DMS114 treated with DMSO at 0.1 percent for 48 hours (cell line): ENCODE results near the gene TEX26.
"Not testable (repeated sequence)": the region's sequence is repeated elsewhere in the genome, so short reads cannot be mapped to it uniquely, and the experiment has no call there.

ENCODE experiments used
- DNase-seq: peaks from one replicate; lab custom pipeline; 2025; ENCODE audit not compliant: unreplicated experiment; lab: John Stamatoyannopoulos, UW

Gene TEX26

DNA sequence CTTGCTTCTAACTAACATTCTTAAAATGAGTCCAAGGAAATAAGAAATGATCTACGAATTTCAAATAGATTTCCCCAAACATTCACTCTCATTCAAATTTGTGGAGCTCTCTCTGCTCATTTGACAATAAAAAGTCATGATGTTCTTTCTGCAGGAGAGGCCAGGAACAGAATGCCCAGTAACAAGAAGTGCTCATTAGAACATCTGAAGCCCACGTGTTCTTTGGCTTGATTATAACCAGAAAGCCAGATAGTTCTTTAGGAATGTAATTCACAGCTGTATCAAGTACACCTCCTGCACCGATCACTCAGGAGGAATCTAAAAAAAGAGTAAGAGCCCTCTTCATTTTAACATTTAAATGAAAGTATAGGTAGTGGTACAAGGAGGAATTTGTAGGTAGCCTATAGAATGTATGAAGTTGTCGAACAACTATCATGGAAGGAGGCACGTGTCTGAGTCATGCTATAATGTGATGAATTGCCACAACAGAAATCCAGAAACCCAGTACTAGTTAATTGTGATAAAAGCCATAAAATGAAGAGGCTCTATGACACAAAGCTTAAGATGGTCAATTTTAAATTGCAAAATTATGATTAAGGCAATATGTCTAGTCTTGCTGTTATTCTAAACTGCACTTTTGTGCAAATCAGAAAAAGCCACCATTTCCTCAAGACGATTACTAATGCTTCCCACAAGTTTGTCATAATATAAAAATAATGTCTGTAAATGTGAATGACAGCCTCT, 13.6 kb upstream of the TEX26 start:
- no peak for DNase-seq

DNA sequence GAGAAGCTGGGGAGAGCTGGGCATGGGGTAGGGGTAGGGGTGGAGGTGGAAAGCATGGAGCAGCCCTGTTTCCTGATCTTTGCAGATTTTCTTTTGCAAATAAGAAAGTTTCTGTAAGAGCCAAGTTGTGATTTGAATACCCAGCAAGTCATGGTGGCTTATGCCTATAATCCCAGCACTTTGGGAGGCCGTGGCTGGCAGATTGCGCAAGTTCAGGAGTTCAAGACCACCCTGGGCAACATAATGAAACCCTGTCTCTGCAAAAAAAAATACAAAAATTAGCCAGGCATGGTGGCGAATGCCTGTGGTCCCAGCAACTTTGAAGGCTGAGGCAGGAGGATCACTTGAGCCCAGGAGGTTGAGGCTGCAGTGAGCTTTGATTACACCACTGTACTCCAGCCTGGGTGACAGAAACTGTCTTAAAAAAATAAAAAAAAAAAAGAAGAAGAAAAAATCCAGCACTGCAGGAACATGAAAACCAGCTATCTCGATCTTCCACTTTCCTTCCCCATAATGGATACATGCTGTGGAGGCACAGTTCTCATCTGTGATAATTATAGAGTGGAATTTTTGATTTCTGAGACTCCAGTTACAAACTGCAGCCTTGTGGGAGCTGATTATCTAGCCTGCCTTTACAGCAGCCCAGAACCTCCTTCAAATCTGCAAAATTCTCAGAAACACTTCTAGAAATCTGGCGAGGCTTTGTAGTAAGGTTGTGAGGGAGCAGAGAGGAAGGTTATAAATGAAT, 12.1 kb upstream of the TEX26 start:
- no peak for DNase-seq

DNA sequence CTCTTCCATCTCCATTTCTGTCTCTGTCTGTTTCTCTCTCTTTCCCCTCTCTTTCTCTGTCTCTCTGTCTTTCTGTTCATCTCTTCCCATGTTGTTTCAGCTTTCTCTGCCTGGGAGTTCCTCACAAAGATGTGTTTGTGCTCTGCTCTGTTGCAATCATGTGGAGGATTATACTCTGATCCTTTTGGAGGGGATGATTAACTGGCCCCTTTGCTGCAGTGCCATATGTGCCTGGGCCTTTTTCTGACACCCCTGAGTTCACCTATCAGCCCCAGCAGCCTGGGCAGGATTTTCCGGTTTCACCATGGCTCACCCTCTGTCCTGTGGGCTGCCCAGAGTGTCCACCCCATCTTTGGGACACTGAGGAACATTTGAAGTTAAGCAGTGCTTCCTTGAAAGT, 9.0 kb upstream of the TEX26 start:
- no peak for DNase-seq

DNA sequence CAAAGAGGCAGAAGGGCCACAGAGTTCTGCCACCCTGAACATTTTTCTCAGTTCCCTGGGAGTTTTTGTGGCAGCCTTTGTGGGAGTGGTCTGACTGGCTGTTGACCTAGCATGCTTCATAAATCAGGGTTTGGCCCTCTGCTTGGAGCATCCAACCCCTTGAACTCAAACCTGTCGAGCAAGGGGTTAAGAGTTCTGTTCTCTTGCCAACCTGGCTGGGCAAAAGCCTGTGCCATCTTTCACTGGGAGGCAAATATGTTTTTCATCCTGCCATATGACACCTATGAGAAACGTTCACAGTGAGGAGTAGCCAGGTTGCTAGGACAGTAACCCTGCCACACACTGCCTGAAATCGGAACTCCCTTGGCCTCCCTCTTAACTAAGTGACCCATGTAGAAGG, 7.7 kb upstream of the TEX26 start:
- no peak for DNase-seq

DNA sequence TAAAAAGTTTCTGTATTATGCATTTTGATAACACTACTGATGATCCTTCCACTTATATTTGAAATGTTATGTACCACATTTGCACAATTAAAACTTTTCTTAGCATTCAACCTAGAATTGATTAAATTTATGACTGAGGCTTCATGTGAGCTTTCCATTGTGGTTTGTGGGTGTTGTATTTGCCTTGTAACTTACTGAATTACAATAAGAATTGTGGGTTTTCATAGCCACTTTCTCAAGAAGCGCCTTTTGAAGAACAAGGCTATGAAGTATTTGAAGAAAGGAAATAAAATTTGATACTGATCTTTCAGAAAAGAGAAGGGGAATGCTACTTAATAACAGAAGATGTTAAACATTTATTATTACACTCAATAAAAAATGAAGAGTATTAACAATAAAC, 7.0 kb upstream of the TEX26 start:
- DNase-seq, result no peak

DNA sequence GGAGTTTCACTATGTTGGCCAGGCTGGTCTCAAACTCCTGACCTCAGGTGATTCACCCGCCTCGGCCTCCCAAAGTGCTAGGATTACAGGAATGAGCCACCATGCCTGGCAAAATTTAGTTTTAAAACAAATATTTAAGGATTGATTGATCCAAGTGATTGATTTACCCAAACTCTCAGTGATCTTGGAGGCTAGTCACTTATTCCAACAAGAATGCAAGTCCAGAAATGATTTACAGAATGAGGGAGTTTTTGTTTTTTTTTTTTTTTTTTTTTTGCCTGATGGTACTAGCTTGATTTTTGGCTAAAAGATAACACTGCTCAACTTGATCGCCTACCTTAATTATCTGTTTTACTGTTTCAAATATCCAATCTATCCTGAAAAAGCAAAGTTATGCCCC, 5.7 kb upstream of the TEX26 start:
- DNase-seq, result no peak

DNA sequence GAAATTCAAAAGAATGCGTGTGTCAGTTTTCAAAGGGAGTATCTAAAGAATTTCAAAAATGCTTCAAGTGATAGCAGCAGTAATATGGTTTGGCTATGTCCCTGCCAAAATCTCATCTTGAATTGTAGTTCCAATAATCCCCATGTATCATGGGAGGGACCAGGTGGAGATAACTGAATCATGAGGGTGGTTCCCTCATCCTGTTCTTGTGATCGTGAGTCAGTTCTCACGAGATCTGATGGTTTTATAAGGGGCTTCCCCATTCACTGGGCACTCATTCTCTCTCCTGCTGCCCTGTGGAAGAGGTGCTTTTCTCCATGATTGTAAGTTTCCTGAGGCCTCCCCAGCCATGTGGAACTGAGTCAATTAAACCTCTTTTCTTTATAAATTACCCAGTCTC, 5.3 kb upstream of the TEX26 start:
- not testable (repeated sequence) for DNase-seq

DNA sequence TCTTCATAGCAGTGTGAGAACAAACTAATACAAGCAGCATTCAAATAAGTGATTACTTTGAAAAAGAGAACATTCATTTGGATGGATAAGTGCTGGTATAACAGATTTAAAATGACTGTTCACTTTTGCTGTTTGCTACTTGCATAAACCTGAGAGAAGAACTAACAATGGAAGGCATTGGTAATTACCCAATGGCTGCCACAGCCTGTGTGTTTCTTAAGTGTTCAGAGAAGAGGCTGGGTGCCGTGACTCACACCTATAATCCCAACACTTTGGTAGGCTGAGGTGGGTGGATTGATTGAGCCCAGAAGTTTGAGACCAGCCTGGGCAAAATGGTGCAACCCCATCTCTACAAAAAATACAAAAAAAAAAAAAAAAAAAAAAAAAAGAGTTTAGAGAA, 4.9 kb upstream of the TEX26 start:
- DNase-seq, result no peak

DNA sequence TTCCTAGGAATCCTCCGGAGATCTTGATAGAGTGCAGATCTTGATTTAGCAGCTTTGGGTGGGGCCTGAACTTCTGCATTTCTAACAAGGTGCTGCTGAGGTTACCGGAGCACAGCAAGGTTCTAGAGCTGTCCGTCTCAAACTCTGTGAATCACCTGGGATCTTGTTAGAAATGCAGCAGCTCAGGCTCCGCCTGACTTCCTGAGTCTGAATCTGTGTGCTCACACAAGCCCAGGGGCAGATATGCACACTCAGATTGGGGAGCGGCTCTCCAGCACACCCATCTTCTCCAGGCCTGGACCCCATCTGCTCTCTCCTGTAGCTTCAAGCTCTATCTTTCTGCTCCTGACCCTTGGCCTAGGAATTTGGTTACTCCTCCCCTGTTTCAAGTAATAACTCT, 3.5 kb upstream of the TEX26 start:
- DNase-seq, result no peak

DNA sequence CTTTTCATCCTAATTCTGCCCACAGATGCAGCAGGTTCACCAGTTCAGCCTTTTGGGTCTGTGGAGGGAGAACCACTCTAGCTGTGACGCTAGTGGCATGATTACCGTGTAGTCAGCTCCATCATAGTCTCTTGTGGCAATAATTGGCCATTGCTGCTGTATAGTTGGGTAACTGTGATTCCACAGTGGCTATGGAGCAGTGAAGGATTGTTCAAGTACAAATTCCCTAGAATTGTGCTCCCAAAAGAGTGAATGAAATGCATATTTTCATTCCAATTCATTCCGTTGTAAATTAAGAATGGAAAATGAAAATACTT, 856 bp downstream of the TEX26 start:
- no peak for DNase-seq

DNA sequence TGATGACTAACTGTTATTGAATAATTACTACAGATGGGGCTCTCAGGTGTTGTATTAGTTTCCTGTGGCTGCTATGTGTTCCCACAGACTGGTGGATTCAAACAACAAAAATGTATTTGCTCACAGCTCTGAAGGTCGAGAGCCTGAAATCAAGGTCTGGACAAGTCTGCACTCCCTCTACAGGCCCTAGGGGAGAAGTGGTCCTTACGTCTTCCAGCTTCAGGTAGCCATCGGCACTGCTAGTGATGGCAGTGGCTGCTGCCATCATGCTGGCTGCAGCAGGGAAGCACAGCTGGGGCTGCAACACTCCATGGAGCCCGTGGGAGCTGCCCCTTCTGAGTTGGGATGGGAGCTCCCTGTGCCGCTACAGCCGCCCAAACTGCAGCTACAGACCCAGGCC, 1.9 kb downstream of the TEX26 start:
- DNase-seq, result no peak

DNA sequence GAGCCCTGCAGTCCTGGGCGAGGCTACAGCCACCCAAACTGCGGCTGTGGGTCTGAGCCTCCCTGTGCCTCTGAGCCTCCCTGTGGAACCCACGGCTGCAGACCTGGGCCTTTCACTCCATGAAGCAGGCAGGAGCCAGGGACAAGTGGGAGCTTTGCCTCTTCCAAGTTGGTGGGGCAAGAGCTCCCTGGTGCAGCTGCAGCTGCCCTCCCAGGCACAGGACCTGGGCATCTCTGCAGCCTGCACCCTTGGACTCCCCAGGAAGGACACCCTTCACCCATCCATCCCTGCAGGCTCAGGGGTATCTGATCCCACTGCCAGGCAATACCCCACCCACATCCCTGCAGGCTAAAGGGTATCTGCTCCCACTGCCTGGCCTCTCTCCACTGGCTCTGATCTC, 2.3 kb downstream of the TEX26 start:
- no peak for DNase-seq

DNA sequence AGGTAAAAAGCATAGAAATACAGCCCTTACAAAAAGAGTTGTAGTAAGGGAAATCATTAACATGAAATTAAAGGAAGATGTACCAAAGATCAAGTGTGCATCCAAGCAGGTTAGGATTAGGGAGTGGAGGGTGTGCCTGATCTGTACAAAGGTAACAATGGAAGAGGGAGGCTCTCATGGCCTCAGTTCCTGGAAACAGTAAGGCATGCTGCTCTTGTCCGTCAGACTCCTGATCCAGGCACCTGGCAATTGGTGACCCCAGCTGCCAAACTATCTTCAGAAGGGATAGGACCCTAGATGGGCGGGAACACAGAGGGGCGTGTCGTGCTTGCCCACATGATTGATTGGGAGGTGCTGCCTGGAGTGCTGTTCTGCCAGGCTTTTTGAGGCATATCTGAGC, 4.5 kb downstream of the TEX26 start:
- no peak for DNase-seq

DNA sequence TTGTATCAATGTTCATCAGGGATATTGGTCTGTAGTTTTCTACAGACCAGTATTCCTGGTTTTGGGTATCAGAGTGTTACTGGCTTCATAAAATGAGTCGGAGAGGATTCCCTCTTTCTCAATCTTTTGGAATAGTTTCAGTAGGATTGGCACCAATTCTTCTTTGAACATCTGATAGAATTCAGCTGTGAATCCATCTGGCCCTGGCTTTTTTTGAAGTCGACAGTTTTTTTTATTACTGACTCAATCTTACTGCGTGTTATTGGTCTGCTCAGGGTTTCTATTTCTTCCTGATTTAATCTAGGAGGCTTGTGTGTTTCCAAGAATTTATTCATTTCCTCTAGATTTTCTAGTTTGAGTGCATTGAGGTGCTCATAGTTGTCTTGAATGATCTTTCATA, 11.4 kb downstream of the TEX26 start:
- DNase-seq, result no peak

DNA sequence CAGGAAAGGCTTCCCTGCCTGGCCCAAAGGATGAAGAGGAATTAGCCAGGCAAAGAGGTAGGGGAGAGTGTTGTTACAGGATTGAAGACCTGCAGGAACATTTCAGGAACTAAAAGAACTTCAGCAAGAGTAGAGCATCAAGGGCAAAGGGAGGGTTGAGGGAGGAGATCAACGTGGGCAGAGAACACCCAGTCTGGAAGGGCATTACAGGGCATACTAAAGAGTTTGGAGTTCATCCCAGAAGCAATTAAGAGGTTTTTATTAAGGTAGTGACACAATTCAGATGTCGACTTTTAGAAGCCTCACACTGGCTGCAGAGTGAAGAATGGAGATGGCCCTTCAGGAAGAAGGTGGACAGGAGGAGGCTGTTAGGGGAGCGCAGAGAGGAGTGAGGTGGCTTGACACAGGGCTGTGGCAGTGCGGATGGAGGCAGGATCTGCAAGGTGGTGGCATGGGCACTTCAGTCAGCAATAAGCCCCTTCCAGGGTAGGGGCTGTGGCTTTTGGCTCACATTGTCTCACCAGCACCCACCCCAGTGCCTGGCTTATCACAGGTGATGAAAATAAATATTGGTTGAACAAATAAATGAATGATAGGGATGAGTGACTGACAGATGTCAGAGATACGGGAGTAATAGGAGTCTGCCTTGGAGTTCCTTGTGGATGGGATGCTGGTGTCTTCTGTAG, 24.9 kb downstream of the TEX26 start:
- DNase-seq, result no peak

DNA sequence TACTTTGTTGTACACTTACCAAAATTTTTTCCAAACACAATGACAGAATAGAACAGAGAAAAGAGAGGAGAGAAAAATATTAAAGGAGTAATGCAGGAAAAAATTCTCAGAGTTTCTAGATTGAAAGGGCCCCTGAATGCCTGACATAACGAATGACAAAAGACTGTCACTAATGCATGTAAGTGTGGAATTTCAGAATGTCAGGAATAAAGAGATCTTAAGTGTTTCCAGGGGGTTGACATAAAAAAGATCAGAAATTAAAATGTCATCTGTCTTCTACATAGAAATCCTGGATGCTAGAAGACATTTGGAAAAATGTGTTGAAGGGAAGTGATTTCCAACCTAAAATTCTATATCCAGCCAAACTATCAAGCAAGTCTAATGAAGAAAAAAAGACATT, 27.2 kb downstream of the TEX26 start:
- no peak for DNase-seq

DNA sequence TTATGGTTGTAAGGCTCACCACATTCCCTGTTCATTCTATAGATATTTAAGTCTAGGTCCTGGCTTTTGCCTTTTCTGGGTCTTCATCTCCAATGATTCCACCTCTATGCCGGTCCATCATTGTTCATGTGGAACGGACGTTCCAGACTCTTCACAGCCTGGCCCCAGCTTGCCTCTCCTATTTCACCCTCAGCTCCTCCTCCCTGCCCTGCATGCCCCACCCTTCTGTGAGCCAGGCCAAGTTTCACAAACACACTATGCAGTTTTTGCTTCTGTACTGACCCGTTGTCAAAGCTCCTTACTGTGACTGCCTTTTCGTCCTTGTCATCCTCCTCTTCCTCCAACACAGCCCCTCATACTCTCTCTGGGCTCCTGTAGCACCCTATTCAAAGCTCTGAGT, 31.3 kb downstream of the TEX26 start:
- DNase-seq, result no peak

DNA sequence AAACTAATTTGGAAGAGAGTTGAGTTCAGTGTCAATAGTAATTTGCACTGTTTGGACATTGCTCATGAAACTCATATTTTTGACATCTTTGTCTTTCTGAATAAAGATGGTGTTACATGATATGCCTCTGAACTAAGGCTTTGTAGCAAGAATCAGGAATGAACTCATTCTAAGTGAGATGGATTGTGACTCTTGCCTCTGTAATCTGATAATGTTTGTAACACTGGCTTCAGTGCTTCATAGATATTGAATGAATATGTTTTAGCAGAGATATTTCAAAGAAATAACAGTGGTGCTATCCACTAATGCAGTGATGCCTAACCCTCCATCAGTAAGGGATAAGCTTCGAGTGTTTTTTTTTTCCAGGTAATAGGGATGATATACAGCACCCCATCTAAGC, 32.9 kb downstream of the TEX26 start:
- no peak for DNase-seq

DNA sequence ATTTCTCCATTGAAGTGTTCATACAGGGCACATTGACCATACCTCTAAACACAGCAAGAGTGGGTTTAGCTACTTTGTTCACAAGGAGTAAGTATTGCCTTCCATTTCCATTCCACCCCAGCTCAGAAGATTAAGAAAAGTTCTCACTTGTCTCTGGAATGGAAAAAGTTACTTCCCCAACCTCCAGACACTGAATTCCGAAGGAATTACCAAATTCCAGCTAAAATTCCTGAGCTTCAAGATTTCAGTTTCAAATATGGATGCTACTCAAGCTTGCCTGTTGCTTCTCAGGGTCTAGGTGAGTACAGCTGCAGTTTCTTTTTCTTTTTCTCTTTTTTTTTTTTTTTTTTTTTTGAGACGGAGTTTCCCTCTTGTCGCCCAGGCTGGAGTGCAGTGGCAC, 33.6 kb downstream of the TEX26 start:
- no peak for DNase-seq

DNA sequence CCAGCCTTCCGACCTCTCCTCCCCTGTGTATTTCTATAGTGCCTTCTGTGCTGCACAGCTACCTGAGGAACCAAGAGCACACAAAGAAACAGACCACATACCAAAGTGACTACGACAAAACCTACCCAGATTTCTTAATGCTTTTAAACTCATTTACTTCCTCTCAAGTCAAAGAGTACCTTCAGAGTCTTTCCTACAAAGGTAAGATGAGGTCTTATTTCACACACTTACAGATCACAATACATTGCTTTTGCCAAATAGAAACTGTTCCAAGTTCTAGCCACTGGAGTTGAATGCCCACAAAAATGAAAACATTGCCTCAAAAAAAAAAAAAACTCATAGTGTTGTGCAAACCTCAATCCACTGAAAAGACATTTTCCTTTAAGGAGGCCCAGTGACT, 36.4 kb downstream of the TEX26 start:
- no peak for DNase-seq

DNA sequence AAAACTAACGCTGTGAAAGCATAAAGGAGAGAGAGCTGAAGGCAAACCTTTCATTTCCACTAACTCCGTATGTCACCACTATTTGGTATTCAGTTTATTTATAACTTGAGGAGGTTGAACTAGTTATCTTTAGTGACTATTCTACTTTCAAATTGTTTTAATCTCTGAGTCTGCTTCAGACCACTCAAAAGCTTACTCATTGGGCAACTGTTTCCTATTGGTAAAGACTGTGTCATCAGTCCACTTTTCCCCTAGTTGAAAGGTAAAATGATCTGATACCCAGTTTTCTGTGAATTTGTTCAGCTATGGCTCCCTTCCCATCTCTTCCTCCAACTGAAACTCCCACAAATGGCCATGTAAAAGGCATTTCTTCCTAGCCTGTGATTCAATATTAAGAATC, 39.1 kb downstream of the TEX26 start:
- DNase-seq, result no peak

DNA sequence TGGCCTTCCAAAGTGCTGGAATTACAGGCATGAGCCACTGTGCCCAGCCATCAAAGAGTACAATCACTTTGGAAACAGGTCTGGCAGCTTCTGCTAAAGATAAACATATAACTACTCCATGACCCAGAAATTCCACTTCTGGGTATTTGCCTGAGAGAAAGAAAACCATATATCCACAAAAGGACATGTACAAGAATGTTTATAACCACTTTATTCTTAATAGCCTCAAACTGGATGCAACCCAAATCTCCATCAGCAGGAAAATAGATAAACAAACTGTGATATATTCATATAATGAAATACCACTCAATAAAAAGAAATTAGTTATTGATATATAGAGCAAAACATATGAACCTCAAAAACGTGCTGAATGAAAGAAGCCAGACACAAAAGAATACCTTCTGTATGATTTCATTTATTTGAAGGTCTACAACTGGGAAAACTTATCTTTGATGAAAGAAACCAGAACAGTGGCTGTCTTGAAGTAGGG, 40.5 kb downstream of the TEX26 start:
- no peak for DNase-seq
